HEK293 (cell line): ENCODE measurements around the gene PEAK3.

Experiments used
- CTCF ChIP-seq: fragments of 450-650 bp; formaldehyde crosslinking; IDR thresholded peaks from 2 replicates; pipeline ENCODE4 v1.5.1; 2016; ENCODE audit warnings: missing biosample characterization, missing genetic modification characterization
- RBAK ChIP-seq: fragments of 450-650 bp; formaldehyde crosslinking; IDR thresholded peaks from 2 replicates; pipeline ENCODE4 v1.5.1; 2016; ENCODE audit warnings: missing biosample characterization, missing genetic modification characterization
- ZNF416 ChIP-seq: fragments of 450-650 bp; formaldehyde crosslinking; IDR thresholded peaks from 2 replicates; pipeline ENCODE4 v1.5.1; 2016; ENCODE audit warnings: missing biosample characterization, missing genetic modification characterization

DNA sequence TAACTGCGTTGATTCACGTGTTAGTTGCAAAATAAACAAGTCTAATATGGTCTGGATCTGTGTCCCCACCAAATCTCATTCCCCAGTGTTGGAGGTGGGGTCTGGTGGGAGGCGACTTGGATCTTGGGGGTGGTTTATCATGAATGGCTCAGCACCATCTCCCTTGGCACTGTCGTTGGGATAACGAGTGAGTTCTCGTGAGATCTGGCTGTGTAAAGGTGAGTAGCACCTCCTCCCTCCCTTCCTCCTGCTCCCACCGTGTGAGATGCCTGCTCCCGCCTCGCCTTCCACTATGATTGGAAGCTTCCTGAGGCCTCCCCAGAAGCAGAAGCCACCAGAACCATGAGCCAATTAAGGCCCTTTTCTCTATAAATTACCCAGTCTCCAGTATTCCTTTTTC, 4.8 kb downstream of the PEAK3 start:
- no peak for TF ChIP-seq CTCF (tag by site-specific recombination)
- TF ChIP-seq RBAK (tag by site-specific recombination): no peak
- TF ChIP-seq ZNF416 (tag by site-specific recombination): no peak
